ENCODE data around the gene CRYBG1.

- TF ChIP-seq CTCF (IDR thresholded peaks at IDR 0.05) = no peak
- no peak for TF ChIP-seq POLR2A (IDR thresholded peaks at IDR 0.05)
Observed at GRCh38 chr6:106551155-106551554, 190.6 kb downstream of the CRYBG1 start.

Data from lower leg skin (tissue), 3 donors.